ENCODE data around the gene DNAH10.

GRCh38 chr12:123945287-123946151 lies 183.4 kb downstream of the DNAH10 start:
- TF ChIP-seq CTCF (IDR thresholded peaks at IDR 0.05; ENCODE audit: low read length): no peak
- TF ChIP-seq EZH2 (IDR thresholded peaks at IDR 0.05; ENCODE audit: borderline replicate concordance, low read length): no peak
